Mucosa of rectum (tissue), 2 donors: ENCODE results near the gene TAOK2.

Experiments used
- H3K27ac ChIP-seq, 2 donors: one replicate each; pipeline ENCODE4 v1.7.0; 2013; ENCODE audit warnings: inconsistent platforms in 2 of 2, low read depth in 2 of 2, low read length in 2 of 2
- H3K27me3 ChIP-seq, 2 donors: one replicate each; pipeline ENCODE4 v1.7.0; 2013; ENCODE audit warnings: low read length in 2 of 2; ENCODE audit not compliant: control insufficient read depth in 2 of 2, insufficient read depth in 2 of 2
- H3K36me3 ChIP-seq, 2 donors: one replicate each; pipeline ENCODE4 v1.7.0; 2013; ENCODE audit warnings: low read length in 2 of 2; ENCODE audit not compliant: control insufficient read depth in 2 of 2, insufficient read depth in 2 of 2
- H3K4me1 ChIP-seq, 2 donors: one replicate each; pipeline ENCODE4 v1.7.0; 2013; ENCODE audit warnings: low read length in 2 of 2, mild to moderate bottlenecking in 1 of 2; ENCODE audit not compliant: control insufficient read depth in 2 of 2, insufficient read depth in 2 of 2
- H3K4me3 ChIP-seq, 2 donors: one replicate each; pipeline ENCODE4 v1.7.0; 2013; ENCODE audit warnings: low read length in 2 of 2
- H3K9ac ChIP-seq, 2 donors: one replicate each; pipeline ENCODE4 v1.7.0; 2013; ENCODE audit warnings: low read length in 2 of 2, low read depth in 1 of 2, mild to moderate bottlenecking in 1 of 2
- H3K9me3 ChIP-seq, 2 donors: one replicate each; pipeline ENCODE4 v1.7.0; 2013; ENCODE audit warnings: low read length in 2 of 2; ENCODE audit not compliant: control insufficient read depth in 2 of 2
- donor health status: healthy.
- donor health status: Normal muscosa, but diverticular disease.

TAOK2 gene

GRCh38 chr16:29963021-29963743 lies 10.5 kb upstream of the TAOK2 start:
- Histone ChIP-seq H3K27me3 (no peaks in the 10 kb centered on the region), H3K27ac (peak overlapping the region; percentile 91 to 94), H3K9ac (peak overlapping the region; percentile 76 to 90), H3K9me3 (no peaks in the 10 kb centered on the region), H3K36me3 (peaks cover 4% of the 10 kb centered on the region in 2 donors), H3K4me3 (peak overlapping the region; percentile 81 to 90), H3K4me1 (peaks cover 18 to 20% of the 10 kb centered on the region in 2 donors)

GRCh38 chr16:29968205-29968604 lies 5.5 kb upstream of the TAOK2 start:
- Histone ChIP-seq H3K4me3 (no peak overlapping the region), H3K36me3 (peaks cover 18 to 21% of the 10 kb centered on the region in 2 donors), H3K9ac (no peak overlapping the region), H3K9me3 (no peaks in the 10 kb centered on the region), H3K4me1 (peaks cover 2 to 6% of the 10 kb centered on the region in 2 donors), H3K27me3 (no peaks in the 10 kb centered on the region), H3K27ac (no peak overlapping the region)

- Histone ChIP-seq H3K4me3 (no peak overlapping the region), H3K27ac (no peak overlapping the region), H3K36me3 (peaks cover 18 to 21% of the 10 kb centered on the region in 2 donors), H3K9me3 (no peaks in the 10 kb centered on the region), H3K4me1 (peaks cover 20 to 29% of the 10 kb centered on the region in 2 donors), H3K9ac (no peak overlapping the region), H3K27me3 (no peaks in the 10 kb centered on the region)
These were observed 2.4 kb upstream of the TAOK2 start for GRCh38 chr16:29971304-29971703.

DNA sequence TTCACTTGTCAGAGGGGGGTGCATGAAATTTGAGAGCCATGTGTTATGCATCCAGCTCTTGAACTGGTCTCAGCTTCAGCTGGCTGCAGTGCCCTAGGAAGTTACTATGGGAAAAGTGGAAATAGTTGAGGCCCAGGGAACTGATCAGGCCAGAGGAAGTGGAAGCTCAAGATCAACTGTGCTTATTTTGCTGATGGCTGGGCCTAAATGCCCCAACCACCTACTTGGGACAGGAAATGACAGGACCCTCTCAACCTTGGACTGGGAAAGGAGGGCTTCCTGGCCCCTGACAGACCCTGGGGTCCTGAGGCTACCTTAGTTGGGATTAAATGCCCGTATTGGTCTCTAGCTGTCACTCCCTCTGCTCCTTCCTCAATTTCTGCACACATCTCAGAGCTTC lies 1.2 kb upstream of the TAOK2 start:
- no peak overlapping the region for H3K27ac ChIP-seq
- H3K9me3 ChIP-seq = no peaks in the 10 kb centered on the region
- H3K27me3 ChIP-seq = no peaks in the 10 kb centered on the region
- H3K4me3 ChIP-seq = no peak overlapping the region
- H3K4me1 ChIP-seq = peaks cover 22 to 31% of the 10 kb centered on the region in 2 donors
- H3K36me3 ChIP-seq = peaks cover 18 to 21% of the 10 kb centered on the region in 2 donors
- H3K9ac ChIP-seq = no peak overlapping the region

- Histone ChIP-seq H3K36me3 (peaks cover 18 to 23% of the 10 kb centered on the region in 2 donors), H3K4me1 (peaks cover 22 to 31% of the 10 kb centered on the region in 2 donors), H3K27me3 (no peaks in the 10 kb centered on the region), H3K9ac (no peak overlapping the region), H3K9me3 (no peaks in the 10 kb centered on the region), H3K4me3 (peak overlapping the region; percentile 52 to 95), H3K27ac (peak overlapping the region; percentile 5 to 92)
These were observed 680 bp upstream of the TAOK2 start for GRCh38 chr16:29972992-29973383.

DNA sequence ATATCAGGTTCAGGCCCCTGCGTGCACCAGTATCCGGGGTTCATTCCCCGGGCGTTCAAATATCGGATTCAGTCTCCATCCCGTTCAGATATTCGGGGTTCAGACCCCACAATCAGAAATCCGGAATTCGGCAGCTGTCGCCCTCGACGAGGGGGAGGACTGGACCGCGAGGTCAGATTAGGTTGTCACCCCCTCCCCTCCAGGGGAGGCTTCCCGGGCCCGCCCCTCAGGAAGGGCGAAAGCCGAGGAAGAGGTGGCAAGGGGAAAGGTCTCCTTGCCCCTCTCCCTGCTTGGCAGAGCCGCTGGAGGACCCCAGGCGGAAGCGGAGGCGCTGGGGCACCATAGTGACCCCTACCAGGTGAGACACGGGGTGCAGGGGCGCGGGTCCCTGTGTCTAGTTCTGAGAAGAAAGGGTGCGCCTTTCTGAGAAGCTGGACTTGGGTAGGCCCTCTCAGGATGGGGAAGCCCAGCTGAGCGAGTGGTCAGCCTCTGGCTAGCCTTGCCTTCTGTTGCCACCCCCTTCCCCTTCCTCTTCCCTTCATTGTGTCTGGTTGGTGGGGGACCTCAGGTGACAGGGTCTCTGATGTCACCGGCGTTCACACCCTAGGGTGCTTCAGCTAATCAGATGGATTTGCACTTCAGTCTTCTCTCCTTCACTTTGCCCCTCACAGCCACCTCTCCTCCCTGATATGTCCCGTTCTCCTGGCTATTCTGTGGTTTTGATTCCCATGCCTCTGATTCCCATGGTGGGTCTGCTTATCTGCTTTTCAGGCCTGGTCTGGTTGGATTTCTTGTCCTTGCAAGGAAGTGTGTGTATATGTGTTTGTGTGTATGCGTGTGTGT lies 844 bp downstream of the TAOK2 start:
- peak overlapping the region; percentile 84 to 91 for H3K9ac ChIP-seq
- peaks cover 22 to 31% of the 10 kb centered on the region in 2 donors for H3K4me1 ChIP-seq
- H3K27ac ChIP-seq = peak overlapping the region; percentile 89 to 92
- peak overlapping the region; percentile 91 to 95 for H3K4me3 ChIP-seq
- H3K9me3 ChIP-seq = no peaks in the 10 kb centered on the region
- H3K36me3 ChIP-seq = peaks cover 23 to 27% of the 10 kb centered on the region in 2 donors
- H3K27me3 ChIP-seq = no peaks in the 10 kb centered on the region

- H3K27me3 ChIP-seq = no peaks in the 10 kb centered on the region
- peak overlapping the region in 1 of 2 donors; percentile 92 for H3K27ac ChIP-seq
- H3K4me3 ChIP-seq = peak overlapping the region; percentile 91 to 95
- peaks cover 30% of the 10 kb centered on the region in 2 donors for H3K36me3 ChIP-seq
- H3K4me1 ChIP-seq = peaks cover 22 to 31% of the 10 kb centered on the region in 2 donors
- peak overlapping the region; percentile 84 to 91 for H3K9ac ChIP-seq
- H3K9me3 ChIP-seq = no peaks in the 10 kb centered on the region
These were observed 1.5 kb downstream of the TAOK2 start for GRCh38 chr16:29975134-29975538.

DNA sequence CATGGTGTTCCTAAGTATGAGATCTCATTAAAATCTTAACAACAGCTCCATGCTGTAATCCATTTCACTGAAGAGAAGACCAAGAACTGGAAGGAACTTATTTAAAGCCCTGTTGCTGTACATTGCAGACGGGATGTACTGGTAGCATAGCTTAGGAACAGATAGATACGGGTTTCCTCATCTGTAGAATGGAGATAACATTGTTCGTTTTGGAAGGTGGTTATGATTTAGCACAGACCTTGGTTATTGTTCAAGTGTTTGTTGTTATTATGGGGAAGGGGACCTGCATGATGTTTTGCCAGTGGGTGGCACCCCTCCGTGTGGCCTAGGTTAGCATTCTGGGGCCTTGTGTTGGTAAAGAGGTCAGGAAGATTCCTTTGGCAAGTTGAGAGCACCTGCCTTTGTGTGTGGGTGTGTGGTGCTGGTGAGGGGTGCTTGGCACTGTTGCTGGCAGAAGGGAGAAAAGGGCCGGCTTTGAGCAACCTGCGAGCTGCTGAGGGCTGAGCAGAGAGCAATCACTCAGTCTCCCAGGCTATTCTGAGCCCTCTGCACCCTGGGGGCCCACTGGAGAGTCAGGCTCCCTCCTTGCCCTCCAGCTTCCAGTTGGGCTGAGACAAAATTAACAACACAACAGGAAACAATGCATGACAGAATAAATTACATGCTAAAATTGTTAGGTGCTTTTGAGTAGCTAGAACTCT lies 2.3 kb downstream of the TAOK2 start:
- Histone ChIP-seq H3K9me3 (no peaks in the 10 kb centered on the region), H3K36me3 (peaks cover 35 to 39% of the 10 kb centered on the region in 2 donors), H3K4me1 (peaks cover 22 to 31% of the 10 kb centered on the region in 2 donors), H3K27ac (no peak overlapping the region), H3K27me3 (no peaks in the 10 kb centered on the region), H3K9ac (peak overlapping the region in 1 of 2 donors; percentile 32), H3K4me3 (peak overlapping the region; percentile 19 to 91)

GRCh38 chr16:29977063-29977825 lies 3.6 kb downstream of the TAOK2 start:
- peaks cover 40 to 47% of the 10 kb centered on the region in 2 donors for H3K36me3 ChIP-seq
- peaks cover 22 to 31% of the 10 kb centered on the region in 2 donors for H3K4me1 ChIP-seq
- H3K27ac ChIP-seq = no peak overlapping the region
- H3K9me3 ChIP-seq = no peaks in the 10 kb centered on the region
- H3K4me3 ChIP-seq = no peak overlapping the region
- no peaks in the 10 kb centered on the region for H3K27me3 ChIP-seq
- no peak overlapping the region for H3K9ac ChIP-seq
